ENCODE results near the gene FSTL5.

FSTL5 gene

DNA sequence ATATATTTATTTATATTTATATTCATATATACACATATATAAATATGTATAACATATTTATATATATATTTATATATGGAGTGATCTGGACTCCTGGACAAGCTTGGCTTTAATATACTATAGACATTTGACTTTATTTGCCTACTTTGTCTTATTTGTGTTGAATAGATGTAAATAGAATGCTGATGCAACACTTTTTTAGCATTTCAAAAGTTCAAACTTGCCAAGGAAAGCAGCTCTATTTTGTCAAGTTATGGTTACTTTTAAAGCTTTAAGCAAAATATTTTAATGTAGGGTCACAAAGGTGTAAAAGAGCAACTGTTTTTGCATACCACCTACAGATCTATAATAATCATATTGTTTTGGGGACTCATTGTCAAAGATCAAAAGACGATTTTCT lies 61.1 kb downstream of the FSTL5 start:
- TF ChIP-seq, protein P1, sequence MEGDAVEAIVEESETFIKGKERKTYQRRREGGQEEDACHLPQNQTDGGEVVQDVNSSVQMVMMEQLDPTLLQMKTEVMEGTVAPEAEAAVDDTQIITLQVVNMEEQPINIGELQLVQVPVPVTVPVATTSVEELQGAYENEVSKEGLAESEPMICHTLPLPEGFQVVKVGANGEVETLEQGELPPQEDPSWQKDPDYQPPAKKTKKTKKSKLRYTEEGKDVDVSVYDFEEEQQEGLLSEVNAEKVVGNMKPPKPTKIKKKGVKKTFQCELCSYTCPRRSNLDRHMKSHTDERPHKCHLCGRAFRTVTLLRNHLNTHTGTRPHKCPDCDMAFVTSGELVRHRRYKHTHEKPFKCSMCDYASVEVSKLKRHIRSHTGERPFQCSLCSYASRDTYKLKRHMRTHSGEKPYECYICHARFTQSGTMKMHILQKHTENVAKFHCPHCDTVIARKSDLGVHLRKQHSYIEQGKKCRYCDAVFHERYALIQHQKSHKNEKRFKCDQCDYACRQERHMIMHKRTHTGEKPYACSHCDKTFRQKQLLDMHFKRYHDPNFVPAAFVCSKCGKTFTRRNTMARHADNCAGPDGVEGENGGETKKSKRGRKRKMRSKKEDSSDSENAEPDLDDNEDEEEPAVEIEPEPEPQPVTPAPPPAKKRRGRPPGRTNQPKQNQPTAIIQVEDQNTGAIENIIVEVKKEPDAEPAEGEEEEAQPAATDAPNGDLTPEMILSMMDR (IDR thresholded peaks at IDR 0.05; ENCODE audit: extremely low read depth, missing control alignments) = no peak
- DNase-seq (ENCODE audit: low spot score) = no peak

DNA sequence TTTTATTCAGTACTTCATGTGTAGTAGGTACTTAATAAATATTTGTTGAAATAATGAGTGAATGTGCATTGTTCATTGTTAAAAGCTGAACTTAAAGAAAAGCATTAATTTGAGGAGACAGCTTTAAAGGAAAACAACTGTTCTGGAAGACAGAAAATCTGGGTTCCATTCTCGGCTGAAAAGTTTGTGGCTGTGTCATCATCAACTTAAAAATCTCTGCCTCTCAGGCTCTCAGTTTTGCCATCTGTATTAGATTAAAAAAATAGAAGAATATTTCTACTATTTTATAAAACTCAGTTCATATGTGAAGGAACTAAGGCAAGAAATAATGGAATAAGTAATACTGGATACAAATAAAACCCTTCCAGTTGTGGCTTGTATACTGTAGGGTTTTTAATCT lies 62.5 kb downstream of the FSTL5 start:
- no peak for DNase-seq (ENCODE audit: low spot score)
- TF ChIP-seq, protein P1 (IDR thresholded peaks at IDR 0.05; ENCODE audit: extremely low read depth, missing control alignments) = no peak

DNA sequence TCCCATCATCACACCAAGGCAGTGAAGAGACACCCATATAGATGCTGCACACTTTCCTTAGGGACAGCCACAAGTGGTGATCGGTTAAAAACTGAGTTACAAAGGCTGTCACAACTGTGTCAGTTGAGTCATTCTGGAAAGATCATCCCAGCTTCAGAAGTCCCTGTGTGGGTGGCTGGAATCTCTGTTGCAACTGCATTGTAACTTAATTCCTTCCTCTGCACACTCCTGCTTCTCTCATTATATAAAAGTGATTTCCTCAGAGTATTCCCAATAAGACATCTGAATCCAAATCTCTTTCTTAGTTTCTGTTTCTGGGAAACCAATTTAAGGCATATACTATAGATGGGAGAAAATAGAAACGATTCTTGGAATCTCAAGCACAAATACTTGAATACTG lies 88.1 kb downstream of the FSTL5 start:
- TF ChIP-seq, protein P1 (IDR thresholded peaks at IDR 0.05; ENCODE audit: extremely low read depth, missing control alignments) = no peak
- no peak for DNase-seq (ENCODE audit: low spot score)

DNA sequence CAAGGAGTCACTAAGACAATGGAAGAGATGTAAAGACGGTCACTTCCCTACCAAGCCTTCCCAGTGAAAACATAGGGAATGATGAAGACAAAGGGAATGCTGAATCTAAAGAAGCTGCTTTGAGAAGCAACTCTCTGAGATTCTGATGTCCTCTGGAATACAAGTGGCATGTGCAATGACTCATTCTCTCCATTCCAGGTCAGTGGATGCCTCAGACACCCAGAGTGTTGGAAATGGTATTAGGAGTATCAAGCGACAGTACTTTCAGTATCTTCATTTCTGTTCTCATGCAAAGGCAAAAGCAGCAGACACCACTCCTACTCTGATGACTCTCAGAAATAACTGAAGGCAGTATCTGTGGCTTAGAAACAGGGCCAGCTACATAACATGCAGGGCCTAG lies 102.6 kb downstream of the FSTL5 start:
- TF ChIP-seq, protein P1 (IDR thresholded peaks at IDR 0.05; ENCODE audit: extremely low read depth, missing control alignments) = no peak
- DNase-seq (ENCODE audit: low spot score) = no peak

DNA sequence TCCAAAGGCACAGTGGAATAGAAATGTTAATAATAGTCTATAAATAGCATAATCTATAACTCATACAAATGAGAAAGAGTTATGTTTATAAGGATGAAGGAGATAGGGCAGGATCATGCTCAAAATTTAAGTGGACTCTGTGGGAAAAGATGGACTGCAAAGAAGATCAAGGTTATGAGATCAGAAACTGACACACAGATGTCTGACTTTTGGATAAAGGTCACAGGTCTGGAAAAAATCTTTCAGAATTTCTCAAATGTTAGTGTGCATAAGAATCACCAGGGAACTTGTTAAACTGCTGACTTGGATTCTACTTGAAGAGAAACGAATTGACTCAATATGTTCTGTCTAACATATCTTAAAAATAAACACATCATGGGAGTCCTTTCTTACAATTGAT lies 104.1 kb downstream of the FSTL5 start:
- no peak for DNase-seq (ENCODE audit: low spot score)
- TF ChIP-seq, protein P1 (IDR thresholded peaks at IDR 0.05; ENCODE audit: extremely low read depth, missing control alignments) = no peak

DNA sequence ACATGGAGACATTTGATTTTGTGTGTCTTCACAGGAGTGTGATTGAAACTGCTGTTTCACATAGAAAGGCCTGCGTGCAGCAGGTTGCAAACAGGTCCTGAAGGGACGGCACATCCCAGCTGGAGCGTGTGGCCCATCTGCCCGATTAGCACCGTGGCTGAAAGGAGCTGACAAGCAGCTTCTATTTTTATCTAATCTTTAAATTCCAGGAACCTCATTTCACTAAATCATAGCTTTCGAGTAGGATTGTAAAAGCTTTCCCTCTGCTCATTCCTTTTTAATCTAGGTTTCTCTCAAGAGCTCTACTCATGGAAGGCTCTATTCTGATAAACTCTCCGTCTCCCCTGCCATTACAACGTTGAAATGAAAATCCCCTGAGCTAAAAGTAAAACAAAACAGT lies 106.8 kb downstream of the FSTL5 start:
- DNase-seq (ENCODE audit: low spot score) = no peak
- TF ChIP-seq, protein P1 (IDR thresholded peaks at IDR 0.05; ENCODE audit: extremely low read depth, missing control alignments) = no peak

DNA sequence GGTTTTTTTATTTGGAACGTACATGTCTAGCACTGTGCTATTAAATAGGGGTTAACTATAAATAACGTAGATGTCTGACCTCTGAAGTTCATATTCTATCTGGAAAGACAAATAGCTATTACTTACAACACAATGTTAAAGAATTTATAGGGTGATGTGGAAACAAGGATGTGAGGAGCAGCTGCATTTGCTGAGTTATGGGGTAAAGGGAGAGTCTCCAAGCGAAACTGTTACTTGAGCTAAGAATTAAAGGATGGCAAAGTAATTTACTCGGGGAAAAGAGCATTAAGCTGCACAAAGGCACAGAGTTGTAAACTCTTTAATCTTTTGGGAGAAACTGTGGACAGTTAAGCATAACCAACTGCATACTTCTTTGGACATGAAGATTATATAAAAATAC lies 117.7 kb downstream of the FSTL5 start:
- TF ChIP-seq, protein P1 (IDR thresholded peaks at IDR 0.05; ENCODE audit: extremely low read depth, missing control alignments) = no peak
- DNase-seq (ENCODE audit: low spot score) = no peak

Measured in GM20000 (cell line).